ENCODE measurements around the gene ZNF273. TPM values are rescaled to one million over a fixed set of nuclear protein-coding genes. Genes with fewer than 3 reads are reported as not detected.
"Not testable (repeated sequence)": the region's sequence is repeated elsewhere in the genome, so short reads cannot be mapped to it uniquely, and the experiment has no call there.

The ZNF273 gene
- 10 to 100 TPM; 11.3 to 11.9 TPM for total RNA-seq

GRCh38 chr7:64902806-64903721, at the start of gene ZNF273:
ZNF273 (plus strand) TSS chr7:64903273; CDS start chr7:64903318, 45 bp downstream.
- Mint-ChIP-seq H3K4me1 (ENCODE audit: low read depth) (peaks cover 44% of the 10 kb centered on the region), H3K9me3 (no peaks in the 10 kb centered on the region), H3K27ac (peak within 1 kb of the TSS; percentile 94), H3K36me3 (ENCODE audit: low read depth) (peaks cover 20% of the 10 kb centered on the region), H3K27me3 (no peaks in the 10 kb centered on the region), H3K4me3 (peak within 1 kb of the TSS; percentile 97)
- no peak for TF ChIP-seq CTCF (IDR thresholded peaks at IDR 0.05)
- DNase-seq, result peak; percentile 98
- ChIA-PET POLR2A (interaction anchor here (0.9 to 2.1 kb wide), 5 partner anchors 10 to 103 kb away, joined by 3 to 8 read pairs (median 5); partner anchors contain the start of gene ERV3-1), CTCF (interaction anchor here (1.5 kb wide), 1 partner anchor 15 kb away, joined by 8 read pairs; no protein-coding TSS in a partner anchor)
- ATAC-seq, result peak; percentile 99
- intact Hi-C loops (cut with micrococcal nuclease), result no loop called here

- H3K27ac Mint-ChIP-seq, result no peak overlapping the region
- intact Hi-C loops (cut with micrococcal nuclease), result no loop called here
- H3K36me3 Mint-ChIP-seq (ENCODE audit: low read depth), result peaks cover 3% of the 10 kb centered on the region
- ChIA-PET CTCF (no interaction called here), POLR2A (no interaction called here)
- H3K4me1 Mint-ChIP-seq (ENCODE audit: low read depth), result no peaks in the 10 kb centered on the region
- TF ChIP-seq CTCF (IDR thresholded peaks at IDR 0.05), result no peak
- no peak for ATAC-seq
- no peak overlapping the region for H3K4me3 Mint-ChIP-seq
- peaks cover 2% of the 10 kb centered on the region for H3K9me3 Mint-ChIP-seq
- no peaks in the 10 kb centered on the region for H3K27me3 Mint-ChIP-seq
- no peak for DNase-seq
These were observed 49.4 kb upstream of the ZNF273 start for GRCh38 chr7:64853679-64854078.

- ATAC-seq (no peak), DNase-seq (no peak)
- Mint-ChIP-seq H3K36me3 (ENCODE audit: low read depth) (no peaks in the 10 kb centered on the region), H3K4me3 (no peak overlapping the region), H3K27me3 (no peaks in the 10 kb centered on the region), H3K27ac (no peak overlapping the region), H3K9me3 (no peaks in the 10 kb centered on the region), H3K4me1 (ENCODE audit: low read depth) (no peaks in the 10 kb centered on the region)
- intact Hi-C loops (cut with micrococcal nuclease), result no loop called here
- POLR2A ChIA-PET, result no interaction called here
- no peak for TF ChIP-seq CTCF (IDR thresholded peaks at IDR 0.05)
- CTCF ChIA-PET, result no interaction called here
These were observed 48.1 kb upstream of the ZNF273 start for GRCh38 chr7:64854969-64855368.

GRCh38 chr7:64863021-64863420, 40.1 kb upstream of the ZNF273 start:
- ChIA-PET POLR2A (no interaction called here), CTCF (no interaction called here)
- no peaks in the 10 kb centered on the region for H3K27me3 Mint-ChIP-seq
- DNase-seq (no peak), ATAC-seq (no peak)
- no peaks in the 10 kb centered on the region for H3K4me1 Mint-ChIP-seq (ENCODE audit: low read depth)
- H3K27ac Mint-ChIP-seq, result no peak overlapping the region
- H3K4me3 Mint-ChIP-seq, result no peak overlapping the region
- intact Hi-C loops (cut with micrococcal nuclease), result no loop called here
- H3K36me3 Mint-ChIP-seq (ENCODE audit: low read depth), result no peaks in the 10 kb centered on the region
- H3K9me3 Mint-ChIP-seq, result peaks cover 9% of the 10 kb centered on the region
- no peak for TF ChIP-seq CTCF (IDR thresholded peaks at IDR 0.05)

- ATAC-seq; H3K9me3 Mint-ChIP-seq; DNase-seq; POLR2A ChIA-PET; H3K36me3 Mint-ChIP-seq (ENCODE audit: low read depth); H3K27me3 Mint-ChIP-seq; intact Hi-C loops (cut with micrococcal nuclease); CTCF ChIA-PET; H3K4me1 Mint-ChIP-seq (ENCODE audit: low read depth); H3K27ac Mint-ChIP-seq; H3K4me3 Mint-ChIP-seq: not testable (repeated sequence)
These were observed 39.5 kb upstream of the ZNF273 start for GRCh38 chr7:64863530-64863929.
